Urothelium cell line (cell line): ENCODE data around the gene SPTLC1.
A peak's percentile ranks its signal among the peaks of the same experiment; 100 is the strongest.

Experiments used
- DNase-seq: peaks from one replicate; pipeline ENCODE4 v3.0.0; 2011; ENCODE audit warnings: low spot score, mixed read lengths
- FAIRE-seq: peaks from 2 replicates; lab custom pipeline; 2011; peaks lifted over from hg19 to GRCh38; lab: Jason Lieb, UNC

Gene SPTLC1

DNA sequence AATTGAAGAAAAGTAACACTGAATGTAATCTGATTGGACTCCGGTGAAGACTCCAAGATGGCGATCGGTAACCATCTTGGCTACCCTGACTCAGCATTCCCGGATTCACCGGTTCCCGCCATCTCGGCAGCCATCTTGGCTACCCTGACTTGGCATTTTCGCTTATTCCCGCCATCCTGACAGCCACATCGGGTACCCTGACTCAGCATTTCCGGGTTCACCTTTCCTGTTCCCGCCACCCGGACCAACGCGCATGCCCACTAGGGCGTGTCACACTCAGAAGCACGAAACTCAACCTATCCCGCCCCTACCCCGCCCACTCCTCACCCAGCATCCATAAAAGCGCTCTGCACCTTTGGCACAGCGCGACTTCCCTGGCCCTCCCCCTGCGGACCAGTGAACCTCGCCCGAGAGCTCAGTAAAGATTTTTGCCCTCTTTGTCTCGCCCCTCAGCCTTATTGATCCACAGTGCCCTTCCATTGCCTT lies 17.2 kb downstream of the SPTLC1 start:
- FAIRE-seq (no peak), DNase-seq (no peak)

DNA sequence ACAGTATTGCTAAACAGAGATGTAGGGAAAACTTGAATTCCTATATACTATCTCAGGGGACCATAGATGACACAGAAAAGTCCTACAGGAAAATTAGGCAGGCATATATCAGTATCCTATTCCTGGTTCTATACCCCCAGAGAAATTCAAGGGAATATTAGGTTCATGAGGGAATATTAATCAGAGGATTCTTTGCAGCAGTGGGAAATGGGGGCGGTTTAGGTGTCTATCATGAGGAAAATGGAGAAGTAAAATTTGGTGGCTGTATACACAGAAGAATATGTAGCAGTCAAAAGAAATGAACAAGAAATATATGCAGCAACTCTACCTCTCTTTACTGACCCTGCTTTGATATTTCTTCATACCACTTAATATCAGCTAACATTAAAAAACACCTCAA lies 20.0 kb downstream of the SPTLC1 start:
- FAIRE-seq (no peak), DNase-seq (no peak)

DNA sequence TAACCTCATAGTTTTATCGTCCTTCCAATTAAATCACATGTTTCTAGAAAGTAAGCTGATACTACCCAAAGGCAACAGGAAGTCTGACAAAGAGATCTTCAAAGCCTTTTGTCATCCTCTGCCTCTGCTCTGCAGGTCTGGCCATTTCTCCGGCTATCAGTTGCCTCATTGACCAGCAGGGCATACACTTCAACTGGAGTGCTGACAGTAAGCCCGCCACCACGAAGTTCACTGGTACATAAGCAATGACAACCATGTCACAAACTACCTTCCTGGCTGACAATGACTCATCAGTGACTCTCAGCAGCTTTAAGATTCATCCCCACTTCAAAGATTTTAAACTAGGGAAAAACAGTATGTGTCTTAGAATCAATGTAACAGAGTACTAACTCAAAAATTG lies 20.6 kb downstream of the SPTLC1 start:
- FAIRE-seq (no peak), DNase-seq (no peak)

DNA sequence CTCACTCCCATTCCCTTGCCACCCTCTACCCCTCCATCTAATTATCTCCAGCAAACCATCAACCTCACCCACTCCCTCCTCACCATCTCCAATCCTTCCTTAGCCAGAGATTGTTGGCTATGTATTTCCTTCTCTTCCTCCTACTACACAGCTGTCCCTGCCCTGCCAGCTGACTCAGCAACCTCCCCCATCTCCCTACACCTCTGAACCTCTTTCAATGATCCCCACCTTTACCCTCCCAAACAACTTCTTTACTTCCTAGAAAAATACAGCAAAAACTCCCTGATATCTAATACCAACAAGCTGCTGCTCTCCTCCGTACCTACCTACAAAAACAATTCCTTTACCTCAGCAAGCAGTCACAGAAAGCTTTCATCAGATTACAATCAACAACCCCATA lies 37.3 kb downstream of the SPTLC1 start:
- DNase-seq: no peak
- FAIRE-seq: no peak

DNA sequence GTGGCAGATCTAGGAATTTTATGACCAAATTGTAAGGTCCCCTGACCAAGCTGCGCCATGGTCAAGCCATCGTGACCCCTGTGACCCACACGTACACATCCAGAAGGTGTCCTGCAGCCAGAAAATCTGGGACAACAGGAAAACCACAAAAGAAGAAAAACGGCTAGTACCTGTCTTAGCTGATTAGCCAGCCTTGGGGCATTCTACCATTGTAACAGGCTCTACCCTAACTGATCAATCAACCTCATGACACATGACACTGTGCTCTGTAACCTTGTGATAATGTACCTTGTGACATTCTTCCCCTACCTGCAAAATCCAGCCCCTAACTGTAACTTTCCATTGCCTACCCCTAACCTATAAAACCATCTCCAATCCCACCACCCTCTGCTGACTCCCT lies 43.6 kb downstream of the SPTLC1 start:
- DNase-seq: no peak
- FAIRE-seq: no peak

DNA sequence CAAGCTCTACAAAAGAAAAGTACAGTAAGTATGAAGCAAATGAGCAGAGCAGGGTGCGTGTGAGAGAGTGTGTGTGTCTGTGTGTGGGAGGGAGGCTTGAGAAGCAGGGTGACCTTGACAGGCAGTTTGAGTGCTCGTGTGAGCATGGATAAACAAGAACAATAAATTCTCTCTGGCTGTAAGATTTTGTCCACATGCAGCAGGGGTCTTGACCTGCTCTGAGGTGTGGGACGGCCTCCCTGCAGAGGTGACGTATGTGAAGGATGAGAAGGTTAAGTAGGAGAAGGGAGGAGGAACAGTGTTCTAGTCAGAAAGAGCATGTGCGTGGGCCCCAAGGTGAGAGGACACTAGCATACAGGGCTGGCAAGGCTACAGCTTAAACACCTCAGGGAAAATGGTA lies 49.0 kb downstream of the SPTLC1 start:
- DNase-seq (no peak), FAIRE-seq (no peak)

DNA sequence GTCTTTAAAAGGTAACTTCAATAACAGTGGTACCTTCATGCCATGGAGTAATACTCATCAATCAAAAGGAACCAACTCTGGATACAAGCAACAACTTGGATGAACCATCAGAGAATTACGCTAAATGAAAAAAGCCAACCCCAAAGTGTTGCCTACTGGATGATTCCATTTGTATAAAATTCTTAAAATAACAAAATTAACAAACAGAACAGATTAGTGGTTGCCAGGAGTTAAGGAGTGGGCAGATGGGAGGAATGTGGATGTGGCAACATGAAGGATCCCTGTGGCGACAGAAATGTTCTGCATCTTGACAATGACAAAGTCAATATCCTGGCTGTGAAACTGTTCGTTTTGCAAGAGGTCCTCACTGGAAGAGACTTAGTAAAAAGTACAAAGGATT lies 50.5 kb downstream of the SPTLC1 start:
- DNase-seq (no peak), FAIRE-seq (no peak)

DNA sequence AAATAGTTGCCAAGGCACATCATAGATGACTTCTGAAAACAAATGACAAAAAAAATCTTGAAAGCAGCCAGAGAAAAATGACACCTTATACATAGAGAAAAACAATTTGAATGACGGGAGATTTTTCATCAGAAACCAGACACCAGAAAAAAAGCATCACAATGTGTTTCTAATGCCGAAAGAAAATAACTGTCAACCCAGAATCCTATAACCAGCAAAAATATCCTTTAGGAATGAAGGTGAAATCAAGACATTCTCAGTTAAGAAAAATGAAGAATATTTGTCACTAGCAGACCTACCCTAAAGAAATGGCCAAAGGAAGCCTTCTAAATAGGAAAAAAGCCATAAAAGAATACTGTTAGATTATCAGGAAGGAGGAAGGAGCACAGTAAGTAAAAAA lies 54.0 kb downstream of the SPTLC1 start:
- DNase-seq (no peak), FAIRE-seq (no peak)

DNA sequence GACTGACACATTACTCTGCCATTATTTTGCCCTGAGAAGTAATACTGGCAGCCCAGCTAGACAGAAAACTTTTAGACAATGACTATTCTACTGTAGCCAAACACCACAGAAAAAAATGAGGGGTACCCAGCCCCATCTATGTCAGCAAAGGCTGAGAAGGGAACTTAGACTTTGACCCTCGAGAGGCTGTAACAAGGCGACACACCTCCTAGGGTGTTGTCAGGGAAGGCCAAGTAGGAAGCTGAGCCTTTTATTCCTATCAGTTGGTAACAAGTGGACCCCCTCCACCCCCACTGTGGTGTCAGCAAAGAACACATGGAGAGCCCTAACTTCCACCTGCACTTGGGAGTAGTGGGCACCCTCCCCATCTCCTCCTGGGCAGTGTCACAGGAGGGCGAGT lies 55.6 kb downstream of the SPTLC1 start:
- no peak for DNase-seq
- FAIRE-seq: no peak

DNA sequence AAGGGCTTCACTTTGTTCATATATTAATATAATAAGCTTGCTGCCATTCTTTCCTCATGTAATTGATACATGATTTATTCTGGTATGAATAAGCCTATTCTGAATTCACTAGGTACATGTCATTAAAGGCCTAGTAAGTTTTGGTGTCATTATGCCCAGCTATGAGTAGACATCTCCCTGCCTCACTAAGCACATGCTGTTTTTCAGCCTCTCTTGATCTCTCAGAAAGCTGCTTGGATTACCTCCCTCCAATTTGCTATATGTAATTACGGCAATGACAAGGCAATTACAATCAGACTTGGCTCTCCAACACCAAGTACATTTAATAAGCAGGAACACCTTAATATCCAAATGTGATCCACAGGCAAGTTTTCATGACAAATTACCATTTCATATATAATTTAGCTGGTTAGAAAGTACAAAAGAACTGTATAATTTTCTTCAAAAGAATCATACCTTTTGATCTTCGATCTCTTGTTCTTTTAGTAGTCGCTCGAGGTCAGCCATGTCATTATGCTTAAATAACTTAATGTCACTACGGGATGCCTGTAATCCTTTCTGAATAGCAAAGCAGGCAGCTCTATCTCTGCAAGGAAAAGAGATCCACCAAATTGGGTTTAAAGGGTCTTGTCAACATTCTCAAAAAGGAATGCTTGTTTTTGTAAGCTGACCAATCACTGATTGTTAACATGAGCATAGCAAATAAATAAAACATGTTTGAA lies 56.3 kb downstream of the SPTLC1 start:
- FAIRE-seq (peak; percentile 42), DNase-seq (no peak)

DNA sequence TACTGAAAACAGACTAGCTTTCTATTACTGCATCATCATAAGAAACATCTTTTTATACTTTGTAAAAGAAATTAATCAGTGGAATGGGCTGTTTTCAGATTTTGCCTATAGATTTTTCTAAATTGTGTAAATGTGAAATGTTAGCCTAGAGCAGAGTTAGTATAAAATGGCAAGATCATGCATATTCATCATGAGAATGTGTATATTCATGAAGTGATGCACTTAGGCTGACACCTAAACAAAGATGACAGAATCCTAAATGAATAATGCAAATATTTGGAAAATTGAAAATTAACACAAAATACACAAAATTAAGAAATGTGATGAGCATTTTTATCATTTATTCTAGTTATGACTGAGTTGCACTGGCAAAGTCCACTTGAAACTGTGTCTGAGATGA lies 57.2 kb downstream of the SPTLC1 start:
- no peak for FAIRE-seq
- no peak for DNase-seq

DNA sequence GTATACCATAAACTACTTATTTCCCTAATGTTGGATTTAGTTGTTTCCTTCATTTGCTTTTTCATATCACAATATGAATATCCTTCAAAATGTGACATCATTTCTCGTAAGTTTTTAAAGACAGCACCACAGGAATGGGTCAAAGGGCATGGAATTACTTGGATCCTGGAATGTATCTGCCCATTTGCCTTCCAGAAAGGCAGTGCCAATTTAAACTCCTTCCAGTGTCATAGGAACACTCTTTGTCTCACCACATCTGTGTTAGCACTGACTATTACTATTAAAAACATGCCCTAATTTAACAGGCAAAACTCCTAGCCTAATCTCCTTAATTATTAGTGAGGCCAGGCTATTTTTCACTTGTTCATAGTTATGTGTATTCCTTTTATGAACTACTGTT lies 58.0 kb downstream of the SPTLC1 start:
- no peak for FAIRE-seq

DNA sequence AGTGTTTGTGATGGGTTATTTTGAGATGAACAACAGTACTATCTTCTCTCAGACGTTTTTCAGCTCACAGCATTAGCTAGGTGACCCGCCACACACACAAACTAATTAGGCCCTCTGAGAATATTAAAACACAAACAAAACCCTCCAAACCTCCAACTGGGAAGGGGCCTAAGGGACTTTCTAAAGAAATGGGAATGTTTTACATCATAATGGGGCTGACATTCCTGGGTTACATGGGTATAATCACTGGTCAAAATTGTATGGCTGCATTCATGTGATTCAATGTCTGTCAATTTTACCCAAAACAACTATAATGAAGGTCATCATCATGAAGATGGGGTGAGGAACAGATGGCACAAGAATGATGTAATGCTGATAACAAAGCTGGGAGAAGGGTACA lies 59.6 kb downstream of the SPTLC1 start:
- DNase-seq: no peak
- no peak for FAIRE-seq

More for the DNA sequence above, 58.0 kb downstream of the SPTLC1 start:
- no peak for DNase-seq

DNA sequence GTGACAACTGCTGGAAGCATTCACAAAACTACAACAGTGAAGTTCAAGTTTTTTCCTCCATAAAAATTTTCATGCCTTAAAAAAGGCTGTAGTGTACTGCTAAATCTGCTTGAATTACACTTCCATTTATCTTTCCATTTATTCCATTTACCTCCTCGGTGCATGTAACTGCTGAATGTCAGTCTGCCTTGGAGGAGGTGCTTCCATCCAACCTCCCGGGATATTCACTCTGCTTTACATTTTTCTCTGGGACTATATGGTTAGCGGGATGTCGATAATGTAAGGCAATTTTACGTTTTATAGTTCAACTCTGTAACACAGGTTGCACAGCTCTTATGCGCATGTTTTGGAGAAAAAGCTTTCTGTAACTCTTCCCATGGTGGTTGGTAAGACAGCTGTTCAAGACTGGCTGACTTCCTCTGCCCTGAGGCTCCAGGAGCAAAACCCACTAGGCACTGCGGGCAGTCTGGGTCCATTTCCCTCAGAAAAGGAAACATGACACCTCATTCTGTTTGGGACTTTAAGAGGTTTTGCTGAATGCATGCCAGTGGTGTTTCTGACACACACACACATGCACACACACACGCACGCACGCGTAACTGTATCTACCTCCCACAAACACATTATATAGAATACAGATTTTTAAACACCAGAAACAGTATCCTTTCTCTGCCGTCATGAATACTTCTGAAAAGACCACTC lies 66.1 kb downstream of the SPTLC1 start:
- DNase-seq: no peak
- FAIRE-seq: no peak

DNA sequence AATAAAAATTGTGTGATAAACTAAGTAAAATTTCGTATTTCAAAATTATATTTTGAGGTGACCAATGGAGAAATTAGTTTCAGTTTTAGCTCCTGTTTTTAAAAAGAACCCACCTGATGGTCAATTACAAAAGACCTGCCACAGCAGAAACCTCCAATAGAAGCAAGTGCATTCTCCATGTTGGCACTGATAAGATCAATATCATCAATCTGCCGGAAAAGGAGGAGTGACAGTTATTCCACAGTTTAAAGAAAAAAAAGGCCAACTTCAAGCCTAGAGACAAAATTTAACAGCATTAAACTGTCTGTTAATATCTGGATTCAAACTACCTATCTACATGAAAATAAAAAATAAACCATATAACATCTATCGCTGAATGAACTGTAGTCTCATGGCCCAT lies 67.7 kb downstream of the SPTLC1 start:
- no peak for FAIRE-seq

DNA sequence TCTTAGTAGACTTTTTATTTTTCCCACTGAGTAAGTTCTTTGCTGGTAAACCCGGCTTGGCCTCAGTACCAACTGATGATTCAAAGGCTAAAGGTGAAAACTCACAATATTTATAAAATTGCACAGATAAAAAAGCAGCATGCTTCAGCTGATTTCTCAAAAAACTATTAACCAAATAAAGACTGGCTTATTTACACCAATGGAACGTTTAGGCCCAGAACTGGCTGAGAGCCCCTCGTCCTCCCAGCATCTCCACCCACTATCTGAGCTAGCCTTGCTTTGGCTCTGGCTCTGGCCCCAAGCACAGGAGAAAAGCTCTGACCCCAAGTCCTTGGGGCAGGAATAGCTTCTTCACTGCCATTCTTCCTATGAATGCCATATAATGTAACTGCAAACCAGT lies 68.5 kb downstream of the SPTLC1 start:
- FAIRE-seq: no peak

More for the DNA sequence above, 67.7 kb downstream of the SPTLC1 start:
- DNase-seq: no peak

DNA sequence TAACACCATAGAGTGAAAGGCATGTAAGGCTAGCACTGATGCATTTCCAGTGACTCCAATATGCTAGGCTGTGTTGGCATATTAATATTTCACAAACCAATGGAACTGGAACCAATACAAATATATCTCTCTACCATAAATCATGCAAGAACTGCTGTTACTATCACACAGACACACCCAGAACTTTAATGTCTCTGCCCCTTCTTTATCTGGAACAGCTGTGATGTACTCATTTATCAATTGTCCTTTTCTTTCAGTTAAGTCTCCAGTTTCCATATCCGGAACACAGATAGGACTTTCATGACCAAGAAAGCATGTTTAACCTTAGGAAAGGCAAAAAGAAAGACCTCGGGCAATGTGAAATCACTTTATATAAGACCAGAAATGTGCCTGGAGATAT lies 70.3 kb downstream of the SPTLC1 start:
- no peak for DNase-seq
- no peak for FAIRE-seq

More for the DNA sequence above, 68.5 kb downstream of the SPTLC1 start:
- DNase-seq: no peak

DNA sequence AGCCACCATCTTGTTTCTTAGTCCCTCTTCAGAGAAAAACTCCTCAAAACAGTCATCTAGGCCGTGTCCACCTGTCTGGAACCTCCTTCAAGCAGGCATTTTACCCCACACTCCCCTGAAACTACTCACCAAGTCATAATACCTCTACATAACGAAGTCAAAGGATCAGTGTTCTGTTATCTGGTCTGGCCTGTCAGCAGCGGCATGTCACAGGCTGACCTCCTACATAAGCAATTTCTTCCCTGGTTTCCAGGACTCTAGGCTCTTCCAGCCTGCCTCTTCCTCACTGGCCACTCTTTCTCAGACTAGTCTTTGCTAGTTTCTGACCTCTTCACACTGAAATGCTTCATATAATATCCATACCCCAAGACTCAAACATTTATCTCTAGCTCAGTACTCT lies 72.2 kb downstream of the SPTLC1 start:
- FAIRE-seq: no peak

DNA sequence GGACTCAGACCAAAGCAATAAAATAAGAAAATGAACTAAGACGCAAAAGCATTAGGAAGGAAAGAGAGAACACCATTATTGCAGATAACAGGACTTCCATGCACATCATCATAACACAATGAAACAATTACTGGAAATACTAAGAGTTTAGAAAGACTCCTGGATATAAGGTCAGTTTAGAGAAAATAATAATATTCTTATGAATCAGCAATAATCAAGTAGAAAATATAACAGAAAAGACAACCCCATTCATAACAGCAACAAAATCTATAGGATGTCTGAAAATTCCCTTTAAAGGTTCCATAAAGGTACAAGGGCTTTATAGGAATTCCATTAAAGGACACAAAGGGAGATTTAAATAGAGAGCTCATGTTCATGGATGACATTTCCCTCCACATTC lies 73.0 kb downstream of the SPTLC1 start:
- DNase-seq (no peak), FAIRE-seq (no peak)

More for the DNA sequence above, 72.2 kb downstream of the SPTLC1 start:
- DNase-seq: no peak

DNA sequence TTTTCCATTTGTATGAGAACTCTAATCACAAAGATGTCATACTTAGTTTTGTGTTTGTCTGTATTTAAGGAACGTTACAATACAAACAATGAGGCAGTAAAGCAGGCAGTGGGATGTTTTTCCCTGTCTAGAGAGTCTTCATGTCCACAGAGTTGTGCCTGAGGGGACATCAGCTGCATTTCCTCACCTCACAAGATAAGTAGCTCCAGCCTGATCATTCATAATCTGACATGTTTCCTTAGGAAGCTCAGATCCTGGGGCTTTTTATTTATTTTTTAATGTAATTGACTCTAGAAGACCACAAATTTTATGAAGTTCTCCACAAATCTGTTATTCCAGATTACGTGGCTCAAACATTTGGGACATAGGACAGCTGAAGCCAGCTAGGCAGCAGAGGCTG lies 78.5 kb downstream of the SPTLC1 start:
- no peak for FAIRE-seq

DNA sequence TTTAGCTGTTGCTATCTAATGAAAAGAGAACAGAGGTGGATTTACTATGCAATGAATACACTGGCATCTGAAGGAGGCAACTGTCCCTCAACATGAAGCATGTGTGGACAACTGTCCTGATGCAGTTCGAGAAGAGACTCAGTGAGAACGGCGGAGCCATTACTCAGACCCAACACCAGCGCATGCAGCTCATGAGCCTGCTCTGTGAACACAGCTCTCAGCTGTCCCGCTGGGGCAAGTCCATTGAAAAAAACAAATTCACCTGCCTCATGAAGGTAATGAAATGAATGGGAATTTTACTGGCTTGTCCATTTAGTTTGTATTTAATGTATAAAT lies 78.8 kb downstream of the SPTLC1 start:
- DNase-seq: no peak
- FAIRE-seq: no peak

More for the DNA sequence above, 78.5 kb downstream of the SPTLC1 start:
- no peak for DNase-seq

DNA sequence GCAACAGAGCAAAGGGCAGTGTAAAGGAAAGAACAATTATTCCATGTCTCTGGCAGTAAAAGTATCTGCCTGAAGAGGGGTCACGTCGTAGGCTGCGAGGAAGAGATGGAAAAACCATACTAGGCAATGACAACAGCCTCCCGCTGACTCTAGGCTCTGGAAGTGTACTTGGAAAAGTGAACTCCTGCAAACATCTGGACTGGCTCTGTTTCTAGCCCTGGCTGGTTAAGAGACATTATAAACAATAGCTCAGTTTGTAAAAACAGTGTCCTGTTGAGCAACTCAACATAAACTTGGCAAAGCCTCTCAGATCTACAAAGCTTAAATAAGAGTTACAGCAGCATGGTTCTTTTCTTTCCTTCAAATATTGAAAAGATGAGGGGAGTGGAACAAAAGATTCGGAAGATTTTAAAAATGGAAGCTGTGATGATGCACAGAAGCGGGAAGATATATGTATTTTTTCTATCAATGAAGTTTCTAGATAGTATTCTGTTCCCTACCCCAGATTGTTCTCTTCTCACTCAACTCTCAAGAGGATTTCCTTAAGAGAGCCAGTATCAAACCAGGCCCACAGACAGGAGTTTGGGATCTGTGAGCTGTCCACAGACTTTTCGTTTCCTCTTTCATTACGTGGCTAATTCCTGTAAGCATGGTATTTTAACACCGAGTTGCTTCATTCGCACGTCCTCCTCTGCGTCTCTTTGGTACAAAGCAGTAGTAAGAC lies 79.4 kb downstream of the SPTLC1 start:
- DNase-seq: no peak
- peak; percentile 13 for FAIRE-seq
